GM19238 (cell line): ENCODE measurements around the gene CLIC4.

ENCODE experiments used
- DNase-seq: peaks from one replicate; pipeline ENCODE4 v3.0.0; 2011; ENCODE audit warnings: low spot score; ENCODE audit not compliant: insufficient read length

The CLIC4 gene

GRCh38 chr1:24858277-24858676 is 113.0 kb downstream of the CLIC4 start:
- no peak for DNase-seq

DNA sequence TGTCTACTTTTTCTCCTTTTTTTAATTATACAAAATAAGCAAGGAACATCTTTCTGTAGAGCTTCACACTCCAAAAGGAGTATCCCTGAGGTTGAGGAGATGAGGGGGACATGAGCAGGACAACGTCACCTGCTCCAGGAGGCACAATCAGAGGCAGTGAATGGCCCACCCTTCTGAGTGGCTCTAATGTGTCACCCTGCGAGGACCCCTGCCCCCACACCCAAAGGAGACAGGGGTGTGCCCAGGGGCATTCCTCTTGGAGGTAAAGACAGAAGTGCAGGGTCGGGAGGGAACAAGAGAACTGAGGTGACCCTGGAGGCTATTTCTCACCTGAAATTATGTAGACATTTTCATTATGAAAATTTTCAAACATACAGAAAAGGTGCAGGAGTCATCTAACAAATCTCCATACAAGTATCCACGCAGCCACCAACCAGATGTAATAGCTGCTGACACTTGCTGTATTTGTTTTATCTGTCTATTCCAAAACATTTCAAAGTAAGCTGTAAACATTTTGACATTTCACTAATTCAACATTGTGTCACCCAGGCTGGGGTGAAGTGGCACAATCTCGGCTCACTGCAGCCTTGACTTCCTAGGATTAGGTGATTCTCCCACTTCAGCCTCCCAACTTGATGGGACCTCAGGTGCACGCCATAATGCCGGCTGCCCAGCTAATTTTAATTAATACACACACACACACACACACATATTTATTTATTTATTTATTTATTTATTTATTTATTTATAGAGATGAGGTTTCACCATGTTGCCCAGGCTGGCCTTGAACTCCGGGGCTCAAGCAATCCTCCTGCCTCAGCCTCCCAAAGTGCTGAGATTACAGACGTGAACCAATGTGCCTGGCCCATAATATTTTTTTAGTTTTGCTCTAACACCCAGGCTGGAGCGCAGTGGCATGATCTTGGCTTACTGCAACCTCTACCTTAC is 114.1 kb downstream of the CLIC4 start:
- no peak for DNase-seq

GRCh38 chr1:24860841-24861240 is 115.6 kb downstream of the CLIC4 start:
- no peak for DNase-seq

DNA sequence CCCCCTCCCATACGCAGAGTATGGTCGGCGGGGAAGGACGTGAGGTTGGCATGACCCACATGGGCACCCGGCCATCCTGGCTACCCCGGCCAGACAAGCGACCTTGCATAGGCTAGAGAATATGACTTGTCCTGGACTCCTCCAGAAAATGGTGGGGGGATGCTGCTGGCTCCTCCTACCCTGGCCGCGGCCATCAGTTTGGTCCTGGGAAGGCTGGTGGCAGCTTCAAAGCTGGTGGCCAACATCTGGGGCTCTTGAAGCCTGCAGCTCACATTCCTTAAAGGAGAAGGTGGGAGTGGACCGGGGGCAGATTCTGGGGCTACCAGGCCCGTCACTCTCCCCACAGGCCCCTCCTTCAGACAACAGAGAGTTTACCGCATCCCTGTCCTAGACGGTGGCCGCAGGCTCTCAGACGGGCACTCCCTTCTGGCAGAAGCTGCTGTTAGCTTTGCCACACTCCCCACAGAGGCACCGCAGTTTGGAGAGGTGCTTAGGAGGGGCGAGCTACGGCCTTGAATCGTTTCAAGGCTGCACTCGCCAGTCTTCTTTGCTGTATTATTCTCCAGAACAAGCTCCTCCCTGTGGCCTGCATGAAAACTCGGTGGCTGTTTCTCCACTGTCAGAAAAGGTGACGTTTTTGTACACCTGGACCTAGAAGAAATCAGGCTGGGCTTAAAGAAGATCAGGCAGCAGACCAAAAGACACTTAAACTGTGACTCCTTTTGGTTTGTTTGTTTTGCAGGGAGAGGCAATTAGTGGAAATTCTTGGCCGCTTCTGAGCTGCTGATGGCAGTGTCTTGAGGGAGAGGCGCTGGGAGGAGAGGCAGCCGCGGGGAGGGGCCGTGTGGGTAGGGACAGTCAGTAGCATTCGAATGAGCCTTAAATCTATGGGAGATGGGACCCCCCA is 116.8 kb downstream of the CLIC4 start:
- DNase-seq: no peak

DNA sequence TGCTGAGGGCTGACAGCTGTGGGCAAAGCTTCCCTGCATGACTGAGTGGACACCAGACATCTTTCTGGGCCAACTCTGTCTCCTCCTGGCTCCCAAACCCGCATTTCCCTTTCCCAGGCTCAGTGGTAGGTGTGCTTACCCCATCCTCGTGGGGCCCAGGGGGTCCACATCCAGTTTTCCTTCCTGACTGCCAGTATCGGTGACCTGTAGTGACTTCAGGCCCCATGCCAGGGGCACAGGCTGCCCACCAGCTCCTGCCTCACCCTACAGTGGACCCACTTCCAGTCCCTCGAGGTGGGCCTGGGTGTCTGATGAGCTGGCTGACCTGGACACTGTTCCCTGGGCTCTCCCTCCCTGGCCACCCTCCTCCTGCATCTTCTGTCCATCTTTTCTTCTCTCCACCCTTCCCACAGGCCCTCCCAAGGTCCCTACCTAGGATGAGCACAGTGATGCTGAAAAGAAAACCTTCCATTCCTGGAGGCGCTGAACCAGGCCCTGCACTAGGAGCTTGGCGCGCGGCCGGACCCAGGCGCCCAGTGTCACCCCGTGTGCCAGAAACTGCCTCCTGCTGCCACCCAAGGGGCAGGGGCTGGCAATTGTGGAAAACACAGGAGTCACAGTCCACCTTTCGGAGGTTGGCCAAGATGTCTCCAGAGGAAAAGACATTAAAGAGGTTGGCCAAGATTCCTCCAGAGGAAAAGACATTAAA is 117.7 kb downstream of the CLIC4 start:
- DNase-seq: no peak

DNA sequence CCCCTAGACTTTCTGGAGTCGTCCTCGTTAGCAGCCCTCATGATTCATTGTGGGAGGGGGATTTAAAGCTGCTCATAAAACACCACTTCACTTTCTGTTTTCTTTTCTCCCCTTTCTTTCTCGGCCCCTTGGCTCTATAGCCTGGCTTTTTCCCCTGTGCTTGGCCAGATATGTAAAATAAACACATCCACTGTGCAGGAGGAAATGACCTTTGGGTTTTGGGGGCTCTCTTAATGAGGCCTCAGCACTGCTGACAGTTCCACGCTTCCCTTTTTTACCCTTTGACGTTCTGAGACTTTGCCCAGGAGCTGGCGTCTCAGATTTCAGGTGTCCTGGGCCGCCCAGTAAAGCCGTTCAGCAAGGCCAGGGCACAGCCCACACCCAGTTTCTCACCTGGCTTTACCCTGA is 119.1 kb downstream of the CLIC4 start:
- DNase-seq: no peak

- DNase-seq: no peak
Measured at GRCh38 chr1:24865168-24865567, 119.9 kb downstream of the CLIC4 start.

- DNase-seq: no peak
Measured at GRCh38 chr1:24865587-24865986, 120.3 kb downstream of the CLIC4 start.

DNA sequence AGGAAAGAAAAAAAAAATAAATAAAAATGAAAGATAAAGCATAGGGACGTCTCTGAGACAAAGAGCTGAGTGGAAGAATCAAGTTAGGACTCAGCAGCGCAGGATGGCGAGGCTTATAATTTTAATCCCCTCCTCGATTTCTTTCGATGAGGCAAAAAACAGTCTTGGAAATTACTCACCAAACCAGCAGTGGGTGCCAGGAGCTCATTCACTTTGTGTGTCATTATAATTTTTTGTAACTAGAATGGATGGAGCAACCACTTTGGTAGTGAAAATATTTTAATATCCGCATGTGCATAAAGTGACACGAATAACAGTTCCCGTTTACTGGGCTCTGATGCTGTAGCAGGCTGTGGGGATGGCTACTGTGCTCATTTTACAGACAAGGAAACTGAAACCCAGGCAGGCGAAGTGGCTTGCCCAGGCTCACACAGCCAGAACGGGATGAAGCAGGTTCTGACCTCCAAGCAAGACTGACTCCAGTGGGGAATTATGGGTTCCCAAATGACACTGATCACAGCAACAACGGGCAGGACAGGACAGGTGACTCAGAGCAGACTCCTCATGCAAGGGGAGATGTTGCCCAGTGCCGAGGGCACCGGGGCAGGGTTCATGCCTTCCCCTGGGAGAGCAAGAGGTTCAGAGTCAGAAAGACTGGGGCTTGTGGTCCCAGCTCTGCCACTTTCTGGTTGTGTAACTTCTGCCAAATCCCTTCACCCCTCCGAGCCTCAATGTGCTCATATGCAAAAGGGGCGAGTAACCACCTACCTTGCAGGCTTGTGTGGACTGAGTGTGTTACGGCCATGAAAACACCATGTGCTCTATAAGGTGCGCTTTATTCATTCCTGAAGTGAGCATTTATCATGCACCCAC is 121.2 kb downstream of the CLIC4 start:
- DNase-seq: no peak

DNA sequence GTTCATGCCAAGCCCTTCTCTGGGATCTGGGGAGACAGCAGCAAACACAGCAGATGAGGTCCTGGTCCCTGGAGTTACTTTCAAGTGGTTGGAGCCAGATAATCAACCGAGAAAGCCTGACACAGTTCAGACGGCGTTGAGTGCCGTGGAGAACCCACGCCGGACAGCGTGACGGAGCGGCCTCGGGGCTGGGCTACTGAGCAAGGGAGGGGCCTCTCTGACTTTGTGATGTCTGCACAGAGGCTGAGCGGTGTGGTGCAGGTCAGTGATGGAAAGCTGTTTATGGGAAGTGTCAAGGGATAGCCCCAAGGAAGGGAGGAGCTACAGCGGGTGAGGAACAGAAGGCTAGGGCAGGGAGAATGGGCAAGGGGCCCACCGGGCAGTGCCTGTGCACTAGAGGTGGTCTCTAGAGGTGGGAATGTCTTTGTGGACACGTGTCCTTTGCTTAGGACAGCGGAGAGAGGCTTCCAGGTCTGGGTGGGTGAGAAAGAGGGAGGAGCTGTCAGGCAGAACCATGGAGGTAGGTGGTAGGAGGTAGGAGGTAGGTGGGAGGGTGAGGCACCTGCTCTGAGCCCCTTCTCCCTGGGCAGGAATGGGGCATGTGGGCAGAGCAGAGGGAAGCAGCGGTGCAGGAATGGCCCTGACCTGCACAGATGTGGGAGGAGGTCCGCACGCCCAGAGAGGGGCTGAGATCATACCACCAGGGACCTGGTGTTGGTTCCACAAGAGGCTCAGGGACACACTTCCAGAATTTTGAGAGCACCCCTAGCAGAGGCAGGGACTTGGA is 122.0 kb downstream of the CLIC4 start:
- DNase-seq: no peak

- DNase-seq: no peak
Measured at GRCh38 chr1:24868016-24868875, 123.0 kb downstream of the CLIC4 start.

DNA sequence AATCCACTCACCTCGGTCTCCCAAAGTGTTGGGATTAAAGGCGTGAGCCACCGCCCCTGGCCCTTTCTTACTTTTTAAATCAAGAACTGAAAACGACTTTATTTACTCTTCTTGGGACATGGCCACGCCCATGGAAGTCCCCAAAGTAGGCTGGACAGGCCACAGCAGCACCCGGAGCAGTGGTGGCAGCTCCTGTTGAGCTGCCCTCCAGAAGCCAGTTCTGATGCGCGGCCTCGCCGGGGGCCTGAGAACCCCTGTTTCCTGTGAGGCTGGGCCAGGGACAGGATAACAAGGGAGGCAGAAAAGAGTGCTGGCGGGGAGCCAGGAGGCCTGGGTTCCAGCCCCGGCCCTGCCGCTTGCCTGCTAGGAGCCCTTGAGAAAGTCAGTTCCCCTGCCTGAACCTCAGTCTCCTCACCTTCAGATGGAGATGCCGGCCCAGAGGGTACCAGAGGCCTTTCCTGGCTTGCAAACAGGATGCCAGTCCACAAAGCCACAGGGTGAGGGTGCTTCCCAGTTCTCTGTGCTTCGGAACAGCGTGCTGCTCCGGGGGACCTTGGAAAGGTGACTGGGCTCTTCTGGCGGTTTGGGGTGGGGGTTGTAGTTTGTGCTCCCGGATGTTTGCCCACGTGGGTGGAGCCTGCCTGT is 125.4 kb downstream of the CLIC4 start:
- DNase-seq: peak; percentile 41

DNA sequence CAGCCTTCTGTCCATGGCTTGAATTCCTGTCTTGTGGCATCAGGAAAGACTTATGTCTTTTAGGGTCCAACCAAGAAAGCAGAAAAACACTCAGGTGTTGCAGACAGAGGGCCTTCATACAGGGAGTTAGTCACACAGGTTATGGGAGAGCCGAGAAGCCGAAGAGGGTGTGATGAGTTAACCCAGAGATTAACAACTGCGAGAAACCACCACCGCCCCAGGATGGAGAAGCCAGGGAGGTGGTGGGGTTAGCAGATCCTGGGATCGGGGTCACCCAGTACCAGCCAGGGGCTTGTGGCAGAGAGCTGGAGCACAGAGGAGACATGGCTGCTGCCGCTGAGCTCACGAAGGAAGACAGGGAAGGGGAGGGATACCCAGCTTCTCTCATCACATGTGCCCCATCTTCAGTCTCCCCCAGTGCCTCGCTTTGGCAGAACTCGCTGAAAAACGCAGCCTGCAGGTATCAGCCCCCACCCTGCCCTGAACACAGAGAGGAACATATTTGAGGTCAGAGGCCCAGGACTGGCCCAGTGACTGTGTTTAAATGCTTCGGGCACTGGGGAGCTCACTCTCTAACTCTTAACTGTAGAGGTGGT is 126.2 kb downstream of the CLIC4 start:
- DNase-seq: no peak

- no peak for DNase-seq
Measured at GRCh38 chr1:24872061-24872850, 127.0 kb downstream of the CLIC4 start.

GRCh38 chr1:24873148-24873547 is 127.9 kb downstream of the CLIC4 start:
- no peak for DNase-seq

DNA sequence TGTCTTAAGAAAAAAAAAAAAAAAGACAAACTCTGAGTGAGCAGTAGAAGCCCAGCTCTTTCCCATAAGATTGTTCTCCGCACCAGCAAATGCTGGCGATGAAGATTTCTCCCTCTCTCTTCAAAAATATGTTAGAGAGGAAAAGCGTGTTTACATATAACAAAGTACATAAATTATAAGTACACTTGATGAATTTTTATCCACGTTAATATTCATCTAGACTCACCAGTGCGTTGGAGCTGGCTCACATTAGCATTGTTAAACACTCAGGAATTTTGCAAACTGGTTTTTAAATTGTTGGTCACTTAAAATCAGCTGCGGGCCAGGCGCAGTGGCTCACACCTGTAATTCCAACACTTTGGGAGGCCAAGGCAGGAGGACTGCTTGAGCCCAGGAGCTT is 128.8 kb downstream of the CLIC4 start:
- no peak for DNase-seq

DNA sequence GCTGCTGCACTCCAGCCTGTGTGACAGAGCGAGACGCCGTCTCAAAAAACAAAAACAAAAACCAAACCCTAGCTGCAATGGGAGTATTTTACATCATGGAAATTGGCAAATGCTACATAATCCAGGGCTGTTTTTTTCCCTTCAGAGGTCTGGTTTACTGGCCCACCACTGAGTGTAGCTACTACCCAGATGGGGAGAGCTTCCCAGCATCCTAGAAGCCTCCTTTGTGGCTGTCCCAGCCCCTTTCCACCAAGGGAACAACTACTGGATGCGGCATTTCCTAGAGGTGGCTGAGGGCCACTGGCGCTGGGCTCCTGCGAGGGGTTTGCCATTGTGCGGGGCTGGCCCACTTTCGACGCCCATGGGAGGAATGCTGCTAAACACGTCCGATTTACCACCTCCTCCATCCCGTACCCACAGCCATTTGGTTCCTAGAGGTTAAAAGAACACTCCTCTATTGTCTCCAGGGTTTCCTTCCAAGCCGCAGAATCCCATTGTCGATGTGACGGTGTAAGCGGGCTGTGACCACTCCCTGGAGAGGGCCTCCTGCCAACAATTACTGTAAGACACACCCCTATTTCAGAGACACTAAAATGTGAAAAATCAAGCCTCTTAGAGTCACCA is 129.5 kb downstream of the CLIC4 start:
- DNase-seq: no peak
